ENCODE data around the gene PREX1.

GRCh38 chr20:48627737-48628128, 200.1 kb downstream of the PREX1 start:
- TF ChIP-seq CTCF (IDR thresholded peaks at IDR 0.05) = no peak
- TF ChIP-seq POLR2AphosphoS5 (IDR thresholded peaks at IDR 0.05; ENCODE audit: low read depth, low read length) = no peak

Measured in Panc1 (cell line).